Measurements from ENCODE around the gene SUPT16H. TPM values are rescaled to one million over a fixed set of nuclear protein-coding genes. Genes with fewer than 3 reads are reported as not detected.

Gene SUPT16H
- polyA plus RNA-seq, 1 of the 3 experiments (the other 2 are of a cell fraction) = 53.7 TPM

GRCh38 chr14:21334202-21334906 lies 49.5 kb downstream of the SUPT16H start:
- Histone ChIP-seq H3K36me3 (replicated peaks in 1 of 2; ENCODE audit: control insufficient read depth in 1 of 2, insufficient read depth in 2 of 2, low read length in 1 of 2) (no peaks in the 10 kb centered on the region), H4K20me1 (ENCODE audit: insufficient read depth) (no peaks in the 10 kb centered on the region), H3K27me3 (ENCODE audit: insufficient read depth) (no peaks in the 10 kb centered on the region), H3K4me3 (ENCODE audit: low read depth in 2 of 2, low read length in 1 of 2) (no peak overlapping the region), H3K4me1 (ENCODE audit: control insufficient read depth in 1 of 2, insufficient read depth in 2 of 2, low read depth in 1 of 2, low read length in 1 of 2) (no peaks in the 10 kb centered on the region), H3K9ac (no peak overlapping the region), H3K4me2 (no peak overlapping the region), H3K79me2 (ENCODE audit: insufficient read depth) (no peaks in the 10 kb centered on the region), H3K9me3 (no peaks in the 10 kb centered on the region), H3K27ac (ENCODE audit: low read depth in 2 of 2, low read length in 1 of 2) (no peak overlapping the region), H3K9me2 (no peaks in the 10 kb centered on the region), H2AFZ (ENCODE audit: low read depth) (no peak overlapping the region; the same call in 1 of the 2 replicates), H3F3A (replicated peaks; ENCODE audit: insufficient read depth) (peaks cover 4% of the 10 kb centered on the region)
- TF ChIP-seq NRF1 (IDR thresholded peaks at IDR 0.05; ENCODE audit: low read depth, low read length) = no peak
- no peak for TF ChIP-seq USF1 (IDR thresholded peaks at IDR 0.05; ENCODE audit: borderline replicate concordance, low read depth)
- no peak for TF ChIP-seq TAF1 (IDR thresholded peaks at IDR 0.05; ENCODE audit: borderline replicate concordance, low read depth, low read length)
- no peak for TF ChIP-seq FOXJ3 (CRISPR knock-in tag; IDR thresholded peaks at IDR 0.05)
- TF ChIP-seq IRF3 (IDR thresholded peaks at IDR 0.05; ENCODE audit: low read depth, low read length) = no peak
- no peak for TF ChIP-seq USF2 (IDR thresholded peaks at IDR 0.05; ENCODE audit: borderline replicate concordance, low read depth, low read length)
- no peak for TF ChIP-seq PBX3 (IDR thresholded peaks at IDR 0.05)
- TF ChIP-seq GABPA (IDR thresholded peaks at IDR 0.05; ENCODE audit: low read depth) = no peak
- no peak for TF ChIP-seq EP300 (IDR thresholded peaks at IDR 0.05; ENCODE audit: borderline replicate concordance in 1 of 2, low read depth in 1 of 2, low read length in 1 of 2)
- no peak for DNase-seq
- ChIA-PET CTCF (interaction anchor here (1.1 kb wide), 1 partner anchor 14 kb away, joined by 3 read pairs; no protein-coding TSS in a partner anchor), POLR2A (no interaction called here)
- WGBS (ENCODE audit: low lambda C conversion rate) = 48% methylated on average over 9 of the region's 9 CpGs

- no peak for DNase-seq
- Histone ChIP-seq H3K9me3 (no peaks in the 10 kb centered on the region), H2AFZ (ENCODE audit: low read depth) (no peak overlapping the region), H3K4me2 (no peak overlapping the region), H3K4me3 (ENCODE audit: low read depth in 2 of 2, low read length in 1 of 2) (no peak overlapping the region), H3K27ac (ENCODE audit: low read depth in 2 of 2, low read length in 1 of 2) (no peak overlapping the region), H3K27me3 (ENCODE audit: insufficient read depth) (no peaks in the 10 kb centered on the region), H4K20me1 (ENCODE audit: insufficient read depth) (no peaks in the 10 kb centered on the region), H3K36me3 (replicated peaks in 1 of 2; ENCODE audit: control insufficient read depth in 1 of 2, insufficient read depth in 2 of 2, low read length in 1 of 2) (no peaks in the 10 kb centered on the region), H3K4me1 (ENCODE audit: control insufficient read depth in 1 of 2, insufficient read depth in 2 of 2, low read depth in 1 of 2, low read length in 1 of 2) (no peaks in the 10 kb centered on the region), H3K9me2 (no peaks in the 10 kb centered on the region), H3K9ac (no peak overlapping the region), H3F3A (replicated peaks; ENCODE audit: insufficient read depth) (peaks cover 4% of the 10 kb centered on the region), H3K79me2 (ENCODE audit: insufficient read depth) (no peaks in the 10 kb centered on the region)
- WGBS (ENCODE audit: low lambda C conversion rate) = 57% methylated on average over 2 of the region's 2 CpGs
- TF ChIP-seq MXI1 (IDR thresholded peaks at IDR 0.05; ENCODE audit: low read depth, low read length) = no peak
- no peak for TF ChIP-seq POLR2AphosphoS5 (IDR thresholded peaks at IDR 0.05; ENCODE audit: low read depth, low read length)
- no peak for TF ChIP-seq YY1 (IDR thresholded peaks at IDR 0.05; ENCODE audit: low read depth)
- TF ChIP-seq USF1 (IDR thresholded peaks at IDR 0.05; ENCODE audit: borderline replicate concordance, low read depth) = no peak
- no peak for TF ChIP-seq CTCF (IDR thresholded peaks at IDR 0.05)
- no peak for TF ChIP-seq FOXJ3 (CRISPR knock-in tag; IDR thresholded peaks at IDR 0.05)
- no peak for TF ChIP-seq NFIC (IDR thresholded peaks at IDR 0.05; ENCODE audit: borderline replicate concordance)
- no peak for TF ChIP-seq JUND (IDR thresholded peaks at IDR 0.05)
- TF ChIP-seq ELF1 (IDR thresholded peaks at IDR 0.05) = no peak
- no peak for TF ChIP-seq RCOR1 (IDR thresholded peaks at IDR 0.05; ENCODE audit: low read length)
- TF ChIP-seq GABPA (IDR thresholded peaks at IDR 0.05; ENCODE audit: low read depth) = no peak
- no peak for TF ChIP-seq MAX (IDR thresholded peaks at IDR 0.05; ENCODE audit: low read depth)
- CTCF ChIA-PET = interaction anchor here (0.9 to 1.2 kb wide), 2 partner anchors 11 to 78 kb away, joined by 3 read pairs; no protein-coding TSS in a partner anchor
- POLR2A ChIA-PET = no interaction called here
These were observed 50.9 kb downstream of the SUPT16H start for GRCh38 chr14:21332950-21333349.
